HCT116 (cell line): ENCODE results near the gene PTH2.

Experiments
- POLR2AphosphoS5 ChIP-seq: IDR thresholded peaks from 2 replicates; pipeline ENCODE4 v1.6.1; 2011; ENCODE audit warnings: mild to moderate bottlenecking, low read depth, low read length, moderate library complexity
- TF ChIP-seq, protein P1 (sequence below), 3 experiments: fragments of 200-600 bp in 1 of 3; sonication (generic) in 1 of 3; IDR thresholded peaks in 2 of 3; conservative IDR thresholded peaks in 1 of 3; 2 replicates each; pipeline ENCODE4 v1.5.1; 2012 to 2017; ENCODE audit warnings: low read depth in 2 of 3, low read length in 2 of 3, antibody characterized with exemption in 1 of 3, borderline replicate concordance in 1 of 3, control low read depth in 1 of 3, mild to moderate bottlenecking in 1 of 3, mixed read lengths in 1 of 3, mixed run types in 1 of 3, moderate library complexity in 1 of 3; ENCODE audit not compliant: insufficient read depth in 1 of 3

DNA sequence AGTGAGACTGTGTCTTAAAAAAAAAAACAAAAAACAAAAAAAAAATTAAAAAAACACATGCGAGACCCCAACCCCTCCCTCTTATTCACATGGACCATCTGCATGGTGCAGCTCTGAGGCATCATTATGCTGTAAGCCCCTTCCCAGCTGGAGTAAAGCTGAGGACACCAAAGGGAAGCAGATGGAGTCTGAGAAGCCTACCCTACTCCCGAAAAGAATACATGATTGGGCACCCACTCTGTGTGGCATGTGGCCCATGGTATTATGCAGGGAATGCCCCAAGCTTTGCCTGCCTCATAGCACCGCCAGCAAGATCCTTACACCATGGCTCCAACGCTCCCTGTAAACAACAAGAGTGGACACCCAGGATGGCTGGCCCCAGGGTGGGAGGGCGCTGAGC is 4.7 kb downstream of the PTH2 start:
- TF ChIP-seq, protein P1, sequence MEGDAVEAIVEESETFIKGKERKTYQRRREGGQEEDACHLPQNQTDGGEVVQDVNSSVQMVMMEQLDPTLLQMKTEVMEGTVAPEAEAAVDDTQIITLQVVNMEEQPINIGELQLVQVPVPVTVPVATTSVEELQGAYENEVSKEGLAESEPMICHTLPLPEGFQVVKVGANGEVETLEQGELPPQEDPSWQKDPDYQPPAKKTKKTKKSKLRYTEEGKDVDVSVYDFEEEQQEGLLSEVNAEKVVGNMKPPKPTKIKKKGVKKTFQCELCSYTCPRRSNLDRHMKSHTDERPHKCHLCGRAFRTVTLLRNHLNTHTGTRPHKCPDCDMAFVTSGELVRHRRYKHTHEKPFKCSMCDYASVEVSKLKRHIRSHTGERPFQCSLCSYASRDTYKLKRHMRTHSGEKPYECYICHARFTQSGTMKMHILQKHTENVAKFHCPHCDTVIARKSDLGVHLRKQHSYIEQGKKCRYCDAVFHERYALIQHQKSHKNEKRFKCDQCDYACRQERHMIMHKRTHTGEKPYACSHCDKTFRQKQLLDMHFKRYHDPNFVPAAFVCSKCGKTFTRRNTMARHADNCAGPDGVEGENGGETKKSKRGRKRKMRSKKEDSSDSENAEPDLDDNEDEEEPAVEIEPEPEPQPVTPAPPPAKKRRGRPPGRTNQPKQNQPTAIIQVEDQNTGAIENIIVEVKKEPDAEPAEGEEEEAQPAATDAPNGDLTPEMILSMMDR (IDR thresholded peaks at IDR 0.05 in 2 of 3, conservative IDR thresholded peaks at IDR 0.05 in 1 of 3; ENCODE audit: borderline replicate concordance in 1 of 3, insufficient read depth in 1 of 3, low read depth in 2 of 3, low read length in 2 of 3): no peak
- no peak for TF ChIP-seq POLR2AphosphoS5
